Naive B cell (primary cell): Measurements from ENCODE around the gene CAMKMT. TPM values are rescaled to one million over a fixed set of nuclear protein-coding genes. Genes with fewer than 3 reads are reported as not detected.

Experiments used
- ATAC-seq, 2 donors: fragments of 150-1000 bp; cut with Tn5 transposase; 2 replicates each; pipeline ENCODE4 v1.10.0; 2021; ENCODE audit warnings: low read depth in 2 of 2, mild to moderate bottlenecking in 2 of 2, moderate library complexity in 2 of 2
- DNase-seq: peaks from one replicate; pipeline ENCODE4 v3.0.0; 2022
- H3K27ac Mint-ChIP-seq, 6 donors: one replicate each; pipeline ENCODE4 v1.8.0; 2020 to 2022; ENCODE audit warnings: mild to moderate bottlenecking in 6 of 6, mixed read lengths in 6 of 6, moderate library complexity in 5 of 6, inconsistent platforms in 2 of 6
- H3K27me3 Mint-ChIP-seq, 3 donors: one replicate each; pipeline ENCODE4 v1.8.0; 2021 to 2022; ENCODE audit warnings: mixed read lengths in 3 of 3, mild to moderate bottlenecking in 1 of 3
- H3K36me3 Mint-ChIP-seq, 2 donors: one replicate each; pipeline ENCODE4 v1.8.0; 2020 to 2022; ENCODE audit warnings: mixed read lengths in 2 of 2, inconsistent platforms in 1 of 2, mild to moderate bottlenecking in 1 of 2
- H3K4me1 Mint-ChIP-seq, 3 donors: one replicate each; pipeline ENCODE4 v1.8.0; 2020 to 2022; ENCODE audit warnings: mixed read lengths in 3 of 3, inconsistent platforms in 1 of 3, mild to moderate bottlenecking in 1 of 3, moderate library complexity in 1 of 3
- H3K4me3 Mint-ChIP-seq, 8 donors: one replicate each; pipeline ENCODE4 v1.8.0; 2020 to 2022; ENCODE audit warnings: mild to moderate bottlenecking in 8 of 8, mixed read lengths in 8 of 8, moderate library complexity in 8 of 8, inconsistent platforms in 2 of 8
- H3K9me3 Mint-ChIP-seq, 7 donors: one replicate each; pipeline ENCODE4 v1.8.0; 2020 to 2022; ENCODE audit warnings: mixed read lengths in 7 of 7, mild to moderate bottlenecking in 5 of 7, inconsistent platforms in 2 of 7, moderate library complexity in 1 of 7
- polyA plus RNA-seq, 6 donors: library from polyadenylated mRNA; unstranded; fragments of 300-500 nt; fragmentation: Illumina TruSeq; gene quantifications; one replicate each; pipeline ENCODE4 v1.2.3, GENCODE V29; 2021; ENCODE audit warnings: low read depth in 6 of 6

Gene CAMKMT
- polyA plus RNA-seq, 6 donors from 2014 or later = 10.0 to 15.8 (median 12.4) TPM

GRCh38 chr2:44342854-44343253 lies 18.9 kb upstream of the CAMKMT start:
- DNase-seq (peak; percentile 16), ATAC-seq (peak in 1 of 2 donors; percentile 49)
- H3K4me3 Mint-ChIP-seq = no peak overlapping the region
- no peaks in the 10 kb centered on the region for H3K9me3 Mint-ChIP-seq
- H3K36me3 Mint-ChIP-seq = peaks cover 15 to 16% of the 10 kb centered on the region in 2 donors
- H3K4me1 Mint-ChIP-seq = no peaks in the 10 kb centered on the region
- no peak overlapping the region for H3K27ac Mint-ChIP-seq
- H3K27me3 Mint-ChIP-seq = no peaks in the 10 kb centered on the region

GRCh38 chr2:44347526-44347925 lies 14.2 kb upstream of the CAMKMT start:
- H3K36me3 Mint-ChIP-seq = peaks cover 0 to 5% of the 10 kb centered on the region in 2 donors
- DNase-seq = no peak
- H3K27ac Mint-ChIP-seq = no peak overlapping the region
- no peaks in the 10 kb centered on the region for H3K27me3 Mint-ChIP-seq
- no peaks in the 10 kb centered on the region for H3K9me3 Mint-ChIP-seq
- no peak for ATAC-seq
- H3K4me3 Mint-ChIP-seq = no peak overlapping the region
- peaks cover 9 to 30% (median 16%) of the 10 kb centered on the region in 3 donors for H3K4me1 Mint-ChIP-seq

- H3K27ac Mint-ChIP-seq = no peak overlapping the region
- H3K4me3 Mint-ChIP-seq = no peak overlapping the region
- H3K36me3 Mint-ChIP-seq = no peaks in the 10 kb centered on the region
- H3K4me1 Mint-ChIP-seq = peaks cover 11 to 30% (median 20%) of the 10 kb centered on the region in 3 donors
- DNase-seq (no peak), ATAC-seq (no peak)
- no peaks in the 10 kb centered on the region for H3K9me3 Mint-ChIP-seq
- H3K27me3 Mint-ChIP-seq = no peaks in the 10 kb centered on the region
These were observed 13.3 kb upstream of the CAMKMT start for GRCh38 chr2:44348400-44348799.

GRCh38 chr2:44349506-44349905 lies 12.2 kb upstream of the CAMKMT start:
- Mint-ChIP-seq H3K36me3 (no peaks in the 10 kb centered on the region), H3K4me1 (peaks cover 11 to 35% (median 20%) of the 10 kb centered on the region in 3 donors), H3K9me3 (no peaks in the 10 kb centered on the region), H3K4me3 (no peak overlapping the region), H3K27ac (no peak overlapping the region), H3K27me3 (no peaks in the 10 kb centered on the region)
- no peak for ATAC-seq
- DNase-seq = no peak

- no peaks in the 10 kb centered on the region for H3K36me3 Mint-ChIP-seq
- H3K27ac Mint-ChIP-seq = no peak overlapping the region
- peaks cover 11 to 35% (median 24%) of the 10 kb centered on the region in 3 donors for H3K4me1 Mint-ChIP-seq
- H3K9me3 Mint-ChIP-seq = no peaks in the 10 kb centered on the region
- H3K4me3 Mint-ChIP-seq = no peak overlapping the region
- ATAC-seq (no peak), DNase-seq (no peak)
- no peaks in the 10 kb centered on the region for H3K27me3 Mint-ChIP-seq
These were observed 10.7 kb upstream of the CAMKMT start for GRCh38 chr2:44351088-44351487.

- no peak for ATAC-seq
- Mint-ChIP-seq H3K27ac (no peak overlapping the region), H3K36me3 (no peaks in the 10 kb centered on the region), H3K9me3 (no peaks in the 10 kb centered on the region), H3K4me1 (peaks cover 11 to 35% (median 24%) of the 10 kb centered on the region in 3 donors), H3K4me3 (no peak overlapping the region), H3K27me3 (no peaks in the 10 kb centered on the region)
- no peak for DNase-seq
These were observed 10.1 kb upstream of the CAMKMT start for GRCh38 chr2:44351676-44352075.

- ATAC-seq (no peak), DNase-seq (no peak)
- Mint-ChIP-seq H3K4me3 (no peak overlapping the region), H3K27ac (peak overlapping the region in 1 of 6 donors; percentile 68), H3K4me1 (peaks cover 11 to 35% (median 24%) of the 10 kb centered on the region in 3 donors), H3K27me3 (no peaks in the 10 kb centered on the region), H3K9me3 (no peaks in the 10 kb centered on the region), H3K36me3 (no peaks in the 10 kb centered on the region)
These were observed 9.2 kb upstream of the CAMKMT start for GRCh38 chr2:44352510-44352909.

GRCh38 chr2:44354761-44355160 lies 7.0 kb upstream of the CAMKMT start:
- Mint-ChIP-seq H3K4me1 (peaks cover 18 to 38% (median 31%) of the 10 kb centered on the region in 3 donors), H3K9me3 (no peaks in the 10 kb centered on the region), H3K27me3 (no peaks in the 10 kb centered on the region), H3K4me3 (no peak overlapping the region), H3K27ac (no peak overlapping the region), H3K36me3 (no peaks in the 10 kb centered on the region)
- no peak for ATAC-seq
- no peak for DNase-seq

GRCh38 chr2:44358503-44358902 lies 3.2 kb upstream of the CAMKMT start:
- ATAC-seq = no peak
- no peaks in the 10 kb centered on the region for H3K9me3 Mint-ChIP-seq
- H3K4me1 Mint-ChIP-seq = peaks cover 27 to 32% (median 29%) of the 10 kb centered on the region in 3 donors
- H3K36me3 Mint-ChIP-seq = no peaks in the 10 kb centered on the region
- H3K27me3 Mint-ChIP-seq = no peaks in the 10 kb centered on the region
- peak overlapping the region in 1 of 8 donors; percentile 48 for H3K4me3 Mint-ChIP-seq
- no peak overlapping the region for H3K27ac Mint-ChIP-seq
- no peak for DNase-seq

- DNase-seq (no peak), ATAC-seq (no peak)
- Mint-ChIP-seq H3K27ac (peak overlapping the region; percentile 98 to 100 (median 100)), H3K4me3 (peak overlapping the region; percentile 83 to 100 (median 98)), H3K27me3 (no peaks in the 10 kb centered on the region), H3K36me3 (no peaks in the 10 kb centered on the region), H3K4me1 (peaks cover 27 to 31% (median 27%) of the 10 kb centered on the region in 3 donors), H3K9me3 (no peaks in the 10 kb centered on the region)
These were observed 908 bp upstream of the CAMKMT start for GRCh38 chr2:44360749-44361329.

GRCh38 chr2:44362207-44363015 lies 664 bp downstream of the CAMKMT start:
- peak; percentile 9 to 13 for ATAC-seq
- H3K9me3 Mint-ChIP-seq = no peaks in the 10 kb centered on the region
- DNase-seq = peak; percentile 29
- H3K27me3 Mint-ChIP-seq = no peaks in the 10 kb centered on the region
- H3K36me3 Mint-ChIP-seq = no peaks in the 10 kb centered on the region
- H3K27ac Mint-ChIP-seq = peak overlapping the region; percentile 98 to 100 (median 100)
- peaks cover 27 to 31% (median 27%) of the 10 kb centered on the region in 3 donors for H3K4me1 Mint-ChIP-seq
- peak overlapping the region; percentile 83 to 100 (median 98) for H3K4me3 Mint-ChIP-seq

- H3K9me3 Mint-ChIP-seq = no peaks in the 10 kb centered on the region
- H3K27me3 Mint-ChIP-seq = no peaks in the 10 kb centered on the region
- no peaks in the 10 kb centered on the region for H3K36me3 Mint-ChIP-seq
- no peak overlapping the region for H3K27ac Mint-ChIP-seq
- H3K4me3 Mint-ChIP-seq = peak overlapping the region in 2 of 8 donors; percentile 71 to 80
- no peak for DNase-seq
- ATAC-seq = no peak
- peaks cover 14 to 25% (median 18%) of the 10 kb centered on the region in 3 donors for H3K4me1 Mint-ChIP-seq
These were observed 2.9 kb downstream of the CAMKMT start for GRCh38 chr2:44364604-44365003.

GRCh38 chr2:44367591-44367990 lies 5.8 kb downstream of the CAMKMT start:
- Mint-ChIP-seq H3K27me3 (no peaks in the 10 kb centered on the region), H3K36me3 (no peaks in the 10 kb centered on the region), H3K27ac (no peak overlapping the region), H3K4me3 (peak overlapping the region in 1 of 8 donors; percentile 21), H3K9me3 (no peaks in the 10 kb centered on the region), H3K4me1 (peaks cover 6 to 8% (median 6%) of the 10 kb centered on the region in 3 donors)
- DNase-seq (no peak), ATAC-seq (no peak)

- no peak overlapping the region for H3K27ac Mint-ChIP-seq
- no peak overlapping the region for H3K4me3 Mint-ChIP-seq
- ATAC-seq (no peak), DNase-seq (no peak)
- H3K27me3 Mint-ChIP-seq = no peaks in the 10 kb centered on the region
- no peaks in the 10 kb centered on the region for H3K9me3 Mint-ChIP-seq
- no peaks in the 10 kb centered on the region for H3K36me3 Mint-ChIP-seq
- H3K4me1 Mint-ChIP-seq = no peaks in the 10 kb centered on the region
These were observed 7.6 kb downstream of the CAMKMT start for GRCh38 chr2:44369392-44369791.
